ENCODE results near the gene LENEP. TPM values are rescaled to one million over a fixed set of nuclear protein-coding genes. Genes with fewer than 3 reads are reported as not detected.

LENEP gene
- total RNA-seq, 1 donor from 2014 or later, result not detected

GRCh38 chr1:155006601-155007101 is 13.3 kb downstream of the LENEP start:
- no peak overlapping the region for H3K4me3 Mint-ChIP-seq (ENCODE audit: unreplicated experiment)
- Histone ChIP-seq H4K20me1 (ENCODE audit: insufficient read depth, low read length) (peaks cover 45% of the 10 kb centered on the region), H3K27me3 (ENCODE audit: insufficient read depth, low read length) (no peaks in the 10 kb centered on the region), H3K4me1 (ENCODE audit: insufficient read depth, low read length) (peaks cover 15% of the 10 kb centered on the region), H3K4me2 (ENCODE audit: low read length) (no peak overlapping the region), H3K27ac (ENCODE audit: low read depth, low read length) (no peak overlapping the region), H3K9ac (ENCODE audit: low read length) (no peak overlapping the region), H3K36me3 (ENCODE audit: insufficient read depth, low read length) (no peaks in the 10 kb centered on the region), H3K4me3 (ENCODE audit: insufficient read depth, low read depth, low read length) (no peak overlapping the region), H2AFZ (ENCODE audit: low read depth, low read length) (no peak overlapping the region), H3K79me2 (ENCODE audit: insufficient read depth, low read length) (peaks cover 53% of the 10 kb centered on the region), H3K9me3 (ENCODE audit: insufficient read depth, low read depth, low read length) (no peaks in the 10 kb centered on the region)
- DNase-seq (ENCODE audit: low read depth) (no peak), FAIRE-seq (no peak)
- H3K4me1 Mint-ChIP-seq (ENCODE audit: low read depth, unreplicated experiment), result peaks cover 10% of the 10 kb centered on the region
- TF ChIP-seq EZH2 (IDR thresholded peaks at IDR 0.05; ENCODE audit: insufficient read depth, low read length) (no peak), CTCF (IDR thresholded peaks at IDR 0.05; ENCODE audit: insufficient read depth, low read depth, low read length) (no peak)
- H3K36me3 Mint-ChIP-seq (ENCODE audit: low read depth, unreplicated experiment), result peaks cover 6% of the 10 kb centered on the region
- peak overlapping the region; percentile 42 for H3K27ac Mint-ChIP-seq (ENCODE audit: unreplicated experiment)
- no peaks in the 10 kb centered on the region for H3K9me3 Mint-ChIP-seq (ENCODE audit: unreplicated experiment)
- H3K27me3 Mint-ChIP-seq (ENCODE audit: low read depth, unreplicated experiment), result no peaks in the 10 kb centered on the region

GRCh38 chr1:155007251-155007828 is 14.0 kb downstream of the LENEP start:
- peaks cover 6% of the 10 kb centered on the region for H3K36me3 Mint-ChIP-seq (ENCODE audit: low read depth, unreplicated experiment)
- H2AFZ ChIP-seq (ENCODE audit: low read depth, low read length), result no peak overlapping the region
- no peak overlapping the region for H3K4me3 Mint-ChIP-seq (ENCODE audit: unreplicated experiment)
- no peak overlapping the region for H3K4me2 ChIP-seq (ENCODE audit: low read length)
- no peaks in the 10 kb centered on the region for H3K9me3 ChIP-seq (ENCODE audit: insufficient read depth, low read depth, low read length)
- H3K9ac ChIP-seq (ENCODE audit: low read length), result no peak overlapping the region
- H4K20me1 ChIP-seq (ENCODE audit: insufficient read depth, low read length), result peaks cover 47% of the 10 kb centered on the region
- H3K4me1 Mint-ChIP-seq (ENCODE audit: low read depth, unreplicated experiment), result peaks cover 10% of the 10 kb centered on the region
- H3K36me3 ChIP-seq (ENCODE audit: insufficient read depth, low read length), result no peaks in the 10 kb centered on the region
- H3K9me3 Mint-ChIP-seq (ENCODE audit: unreplicated experiment), result no peaks in the 10 kb centered on the region
- H3K27me3 ChIP-seq (ENCODE audit: insufficient read depth, low read length), result no peaks in the 10 kb centered on the region
- peaks cover 53% of the 10 kb centered on the region for H3K79me2 ChIP-seq (ENCODE audit: insufficient read depth, low read length)
- H3K27ac ChIP-seq (ENCODE audit: low read depth, low read length), result no peak overlapping the region
- FAIRE-seq (no peak), DNase-seq (ENCODE audit: low read depth) (no peak)
- peaks cover 15% of the 10 kb centered on the region for H3K4me1 ChIP-seq (ENCODE audit: insufficient read depth, low read length)
- H3K4me3 ChIP-seq (ENCODE audit: insufficient read depth, low read depth, low read length), result no peak overlapping the region
- TF ChIP-seq EZH2 (IDR thresholded peaks at IDR 0.05; ENCODE audit: insufficient read depth, low read length) (no peak), CTCF (IDR thresholded peaks at IDR 0.05; ENCODE audit: insufficient read depth, low read depth, low read length) (no peak)
- H3K27me3 Mint-ChIP-seq (ENCODE audit: low read depth, unreplicated experiment), result no peaks in the 10 kb centered on the region
- no peak overlapping the region for H3K27ac Mint-ChIP-seq (ENCODE audit: unreplicated experiment)
